OCI-LY1 (cell line): ENCODE measurements around the gene MRRF.

ENCODE experiments used
- EZH2 ChIP-seq: fragments of 200-600 bp; sonication (generic), shearing (Covaris generic); IDR thresholded peaks from 2 replicates; pipeline ENCODE4 v1.8.0; 2017; ENCODE audit warnings: borderline replicate concordance, mixed run types, mild to moderate bottlenecking, antibody characterized with exemption, low read length, moderate library complexity, mixed read lengths
- TF ChIP-seq, protein P1 (sequence below): fragments of 200-600 bp; sonication (generic), shearing (Covaris generic); IDR thresholded peaks from 2 replicates; pipeline ENCODE4 v1.5.1; 2017; ENCODE audit warnings: mild to moderate bottlenecking, antibody characterized with exemption, low read length, moderate library complexity, mixed read lengths

DNA sequence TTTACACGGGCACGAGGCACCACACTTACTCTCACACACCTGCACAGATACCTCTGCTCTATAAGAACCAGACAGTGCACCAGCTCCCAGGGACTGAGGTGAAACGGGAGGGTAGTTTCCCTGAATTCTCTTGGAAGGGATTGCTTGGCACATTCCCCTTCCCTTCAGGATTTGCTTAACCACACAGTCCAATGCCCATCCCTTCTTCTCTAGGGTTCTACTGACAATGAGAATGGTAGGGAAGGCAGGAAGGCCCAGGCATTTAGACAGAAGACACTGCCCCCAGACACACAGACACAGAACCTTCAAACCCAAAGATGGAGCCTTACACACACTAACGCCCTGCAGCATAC, 35.2 kb upstream of the MRRF start:
- TF ChIP-seq, protein P1, sequence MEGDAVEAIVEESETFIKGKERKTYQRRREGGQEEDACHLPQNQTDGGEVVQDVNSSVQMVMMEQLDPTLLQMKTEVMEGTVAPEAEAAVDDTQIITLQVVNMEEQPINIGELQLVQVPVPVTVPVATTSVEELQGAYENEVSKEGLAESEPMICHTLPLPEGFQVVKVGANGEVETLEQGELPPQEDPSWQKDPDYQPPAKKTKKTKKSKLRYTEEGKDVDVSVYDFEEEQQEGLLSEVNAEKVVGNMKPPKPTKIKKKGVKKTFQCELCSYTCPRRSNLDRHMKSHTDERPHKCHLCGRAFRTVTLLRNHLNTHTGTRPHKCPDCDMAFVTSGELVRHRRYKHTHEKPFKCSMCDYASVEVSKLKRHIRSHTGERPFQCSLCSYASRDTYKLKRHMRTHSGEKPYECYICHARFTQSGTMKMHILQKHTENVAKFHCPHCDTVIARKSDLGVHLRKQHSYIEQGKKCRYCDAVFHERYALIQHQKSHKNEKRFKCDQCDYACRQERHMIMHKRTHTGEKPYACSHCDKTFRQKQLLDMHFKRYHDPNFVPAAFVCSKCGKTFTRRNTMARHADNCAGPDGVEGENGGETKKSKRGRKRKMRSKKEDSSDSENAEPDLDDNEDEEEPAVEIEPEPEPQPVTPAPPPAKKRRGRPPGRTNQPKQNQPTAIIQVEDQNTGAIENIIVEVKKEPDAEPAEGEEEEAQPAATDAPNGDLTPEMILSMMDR = no peak
- TF ChIP-seq EZH2 = no peak
